ENCODE results near the gene ENPP3.

ENPP3 gene

DNA sequence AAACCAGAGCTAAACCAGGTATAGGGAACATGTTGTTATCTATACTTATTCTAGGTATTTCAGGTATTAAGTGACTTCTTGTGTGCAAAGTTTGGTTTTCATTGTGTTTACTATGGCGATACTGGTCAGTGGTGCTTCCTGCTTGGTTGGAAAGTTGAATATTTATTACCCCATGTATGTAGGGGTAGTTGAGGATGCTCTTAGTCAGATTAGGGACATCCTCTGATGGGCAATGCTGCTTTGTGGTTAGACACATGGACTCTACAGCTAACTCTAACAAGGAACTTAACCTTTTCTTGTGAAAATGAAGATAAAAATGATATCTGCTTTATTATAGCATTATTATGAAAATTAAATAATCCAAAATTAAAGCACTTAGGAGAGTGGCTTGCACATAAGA lies 126.6 kb downstream of the ENPP3 start:
- Histone ChIP-seq H3K36me3 (ENCODE audit: insufficient read depth, low read length) (no peaks in the 10 kb centered on the region), H2AFZ (ENCODE audit: low read length, unreplicated experiment) (no peak overlapping the region), H3K4me3 (ENCODE audit: low read depth, low read length) (no peak overlapping the region), H3K27ac (ENCODE audit: low read depth, low read length) (no peak overlapping the region), H3K79me2 (ENCODE audit: control insufficient read depth, insufficient read depth, low read length, unreplicated experiment) (no peaks in the 10 kb centered on the region), H3K27me3 (ENCODE audit: insufficient read depth, low read length) (no peaks in the 10 kb centered on the region), H3K4me1 (ENCODE audit: control insufficient read depth, insufficient read depth, low read length, unreplicated experiment) (peaks cover 24% of the 10 kb centered on the region)

DNA sequence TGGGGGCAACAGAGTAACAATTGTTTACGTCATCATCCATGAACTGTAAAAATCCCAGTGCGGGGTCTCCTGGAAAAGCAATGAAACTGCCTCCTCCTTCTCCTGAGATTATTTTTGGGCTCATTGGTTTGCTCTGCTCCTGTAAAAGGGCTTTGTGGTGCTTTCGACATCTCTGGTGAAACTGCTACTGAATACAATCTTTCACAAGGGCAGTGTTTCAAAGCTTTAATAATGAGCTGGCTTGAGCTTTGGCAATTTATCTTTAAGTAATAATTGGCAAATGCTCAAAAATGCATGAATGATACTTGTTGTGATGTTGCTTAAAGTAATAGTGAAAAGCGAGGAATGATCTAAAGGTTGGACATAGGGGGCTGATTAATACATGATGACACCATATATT lies 127.2 kb downstream of the ENPP3 start:
- Histone ChIP-seq H2AFZ (ENCODE audit: low read length, unreplicated experiment) (no peak overlapping the region), H3K27ac (ENCODE audit: low read depth, low read length) (no peak overlapping the region), H3K79me2 (ENCODE audit: control insufficient read depth, insufficient read depth, low read length, unreplicated experiment) (no peaks in the 10 kb centered on the region), H3K4me1 (ENCODE audit: control insufficient read depth, insufficient read depth, low read length, unreplicated experiment) (peaks cover 24% of the 10 kb centered on the region), H3K36me3 (ENCODE audit: insufficient read depth, low read length) (no peaks in the 10 kb centered on the region), H3K4me3 (ENCODE audit: low read depth, low read length) (no peak overlapping the region), H3K27me3 (ENCODE audit: insufficient read depth, low read length) (no peaks in the 10 kb centered on the region)

DNA sequence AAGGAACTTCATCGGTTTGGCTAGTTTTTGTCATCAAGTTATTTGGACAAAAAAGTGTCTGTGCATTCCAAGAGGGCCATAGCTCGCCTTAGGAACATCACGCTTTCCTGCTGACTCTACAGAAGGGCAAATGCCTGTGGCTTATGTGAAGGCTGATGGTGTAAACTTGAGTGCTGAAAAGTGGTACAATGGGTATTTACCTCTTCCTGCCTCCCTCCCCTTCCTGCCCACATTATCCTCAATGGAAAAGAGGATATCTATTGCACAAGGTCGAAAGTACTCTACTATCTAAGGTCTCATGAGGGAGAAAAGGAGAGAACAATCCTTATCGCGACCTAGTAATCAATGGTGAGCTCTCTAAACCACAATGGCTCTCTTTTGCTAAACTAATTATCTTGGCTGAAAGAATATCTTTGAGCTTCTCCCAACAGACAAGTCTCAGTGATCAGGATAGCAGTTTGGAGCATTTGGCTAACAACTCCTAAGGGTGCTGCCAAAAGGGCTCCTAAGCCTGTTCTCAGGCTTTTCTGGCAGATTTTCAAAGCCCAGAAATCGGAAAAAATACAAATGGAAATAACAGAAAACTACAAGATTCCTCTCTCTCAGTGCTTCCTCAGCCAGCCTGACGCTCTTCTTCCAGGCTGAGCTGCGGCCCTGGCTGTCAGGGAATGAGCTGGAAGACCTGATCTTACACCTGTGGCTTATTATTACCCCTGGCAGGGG lies 128.1 kb downstream of the ENPP3 start:
- Histone ChIP-seq H3K27ac (ENCODE audit: low read depth, low read length) (no peak overlapping the region; the same call in 1 of the 2 replicates), H3K4me3 (ENCODE audit: low read depth, low read length) (no peak overlapping the region)

DNA sequence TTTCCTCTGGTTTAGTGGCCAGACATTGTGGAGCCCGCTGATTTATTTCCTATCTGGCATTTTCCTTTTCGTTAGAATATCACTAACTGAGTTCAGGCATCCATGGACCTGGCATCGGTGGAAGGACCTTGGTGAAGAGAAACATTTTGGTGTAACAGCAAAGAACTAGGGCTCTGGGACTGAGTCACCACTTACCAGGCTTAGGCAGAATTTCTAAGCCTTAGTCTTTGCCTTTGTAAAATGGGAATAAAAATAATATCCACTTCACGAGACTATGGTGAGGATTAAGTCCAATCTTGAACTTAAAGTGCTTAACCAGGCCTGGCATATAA lies 128.7 kb downstream of the ENPP3 start:
- Histone ChIP-seq H3K79me2 (ENCODE audit: control insufficient read depth, insufficient read depth, low read length, unreplicated experiment) (no peaks in the 10 kb centered on the region), H3K27me3 (ENCODE audit: insufficient read depth, low read length) (no peaks in the 10 kb centered on the region), H3K27ac (ENCODE audit: low read depth, low read length) (no peak overlapping the region), H3K4me1 (ENCODE audit: control insufficient read depth, insufficient read depth, low read length, unreplicated experiment) (peaks cover 21% of the 10 kb centered on the region), H2AFZ (ENCODE audit: low read length, unreplicated experiment) (peak overlapping the region; percentile 30), H3K4me3 (ENCODE audit: low read depth, low read length) (no peak overlapping the region), H3K36me3 (ENCODE audit: insufficient read depth, low read length) (no peaks in the 10 kb centered on the region)

More for the DNA sequence above, 128.1 kb downstream of the ENPP3 start:
- Histone ChIP-seq H3K36me3 (ENCODE audit: insufficient read depth, low read length) (no peaks in the 10 kb centered on the region), H3K79me2 (ENCODE audit: control insufficient read depth, insufficient read depth, low read length, unreplicated experiment) (no peaks in the 10 kb centered on the region), H3K4me1 (ENCODE audit: control insufficient read depth, insufficient read depth, low read length, unreplicated experiment) (peaks cover 24% of the 10 kb centered on the region), H3K27me3 (ENCODE audit: insufficient read depth, low read length) (no peaks in the 10 kb centered on the region), H2AFZ (ENCODE audit: low read length, unreplicated experiment) (peak overlapping the region; percentile 30)

DNA sequence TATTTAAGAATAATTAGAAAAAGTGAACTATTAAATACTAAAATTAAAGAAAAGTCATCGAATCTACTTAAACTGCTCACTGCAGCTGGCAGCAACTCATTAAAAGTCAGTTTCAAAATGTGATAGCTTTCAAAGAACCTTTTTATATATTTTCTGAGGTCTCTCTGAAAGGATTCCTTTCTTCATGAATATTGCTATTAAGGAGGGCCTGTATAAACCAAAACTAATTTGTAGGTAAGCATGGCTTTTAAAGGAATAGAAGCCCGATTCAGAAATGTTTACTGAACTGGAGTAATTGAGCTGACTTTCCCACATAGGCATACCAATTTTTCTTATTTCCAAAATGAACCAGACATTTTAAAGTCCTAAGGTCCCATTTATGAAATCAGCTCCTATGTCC lies 129.5 kb downstream of the ENPP3 start:
- Histone ChIP-seq H3K4me3 (ENCODE audit: low read depth, low read length) (no peak overlapping the region), H3K27me3 (ENCODE audit: insufficient read depth, low read length) (no peaks in the 10 kb centered on the region), H3K36me3 (ENCODE audit: insufficient read depth, low read length) (no peaks in the 10 kb centered on the region), H3K4me1 (ENCODE audit: control insufficient read depth, insufficient read depth, low read length, unreplicated experiment) (peaks cover 12% of the 10 kb centered on the region), H2AFZ (ENCODE audit: low read length, unreplicated experiment) (no peak overlapping the region), H3K27ac (ENCODE audit: low read depth, low read length) (no peak overlapping the region), H3K79me2 (ENCODE audit: control insufficient read depth, insufficient read depth, low read length, unreplicated experiment) (no peaks in the 10 kb centered on the region)

DNA sequence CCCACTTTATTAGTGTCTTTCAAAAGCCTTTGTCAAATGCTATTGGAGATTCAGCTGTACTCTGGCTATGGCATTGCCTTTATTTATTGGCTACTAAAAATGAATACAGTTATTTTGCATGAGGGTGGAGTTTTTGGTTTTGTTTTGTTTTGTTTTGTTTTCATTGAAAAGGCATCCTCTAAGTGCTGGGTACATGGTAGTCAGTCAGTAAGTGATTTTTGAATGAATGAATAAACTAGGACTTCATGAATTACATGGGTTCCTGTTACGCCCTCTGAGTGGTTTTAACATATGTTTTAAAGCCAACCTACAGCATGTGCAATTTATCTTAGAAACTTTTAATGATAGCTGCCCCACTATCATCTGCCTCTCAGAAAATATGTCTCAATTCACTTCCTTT lies 131.9 kb downstream of the ENPP3 start:
- Histone ChIP-seq H3K27ac (ENCODE audit: low read depth, low read length) (no peak overlapping the region), H3K4me1 (ENCODE audit: control insufficient read depth, insufficient read depth, low read length, unreplicated experiment) (peaks cover 10% of the 10 kb centered on the region), H3K79me2 (ENCODE audit: control insufficient read depth, insufficient read depth, low read length, unreplicated experiment) (no peaks in the 10 kb centered on the region), H3K4me3 (ENCODE audit: low read depth, low read length) (no peak overlapping the region), H3K27me3 (ENCODE audit: insufficient read depth, low read length) (no peaks in the 10 kb centered on the region), H2AFZ (ENCODE audit: low read length, unreplicated experiment) (no peak overlapping the region), H3K36me3 (ENCODE audit: insufficient read depth, low read length) (no peaks in the 10 kb centered on the region)

DNA sequence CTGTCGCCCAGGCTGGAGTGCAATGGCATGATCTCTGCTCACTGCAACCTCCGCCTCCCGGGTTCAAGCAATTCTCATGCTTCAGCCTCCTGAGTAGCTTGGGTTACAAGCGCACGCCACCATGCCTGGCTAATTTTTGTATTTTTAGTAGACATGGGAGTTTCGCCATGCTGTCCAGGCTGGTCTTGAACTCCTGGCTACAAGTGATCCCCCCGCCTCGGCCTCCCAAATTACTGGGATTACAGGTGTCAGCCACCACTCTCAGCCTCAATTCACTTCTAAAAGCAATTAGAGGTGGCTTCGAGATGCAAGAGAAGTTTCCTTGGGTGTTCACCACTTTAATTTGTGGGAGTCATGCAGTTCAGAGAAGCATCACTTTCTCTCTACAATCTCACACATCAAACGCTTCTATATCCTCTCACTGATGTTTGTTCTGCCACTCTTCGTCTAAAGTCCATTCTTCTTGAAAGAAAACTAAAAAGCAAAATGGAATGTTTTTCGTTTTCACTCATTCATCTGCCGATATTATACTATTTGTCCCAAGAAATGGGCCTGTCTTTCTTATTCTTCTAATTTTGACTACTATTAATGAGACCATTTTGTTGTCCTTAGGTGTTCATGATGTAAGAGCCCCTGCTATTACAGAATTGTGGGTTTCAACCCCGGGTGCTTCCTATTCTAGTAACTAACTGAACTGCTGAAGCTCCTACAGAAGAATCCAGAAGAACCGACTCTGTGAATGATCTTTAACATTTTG lies 132.5 kb downstream of the ENPP3 start:
- Histone ChIP-seq H3K4me1 (ENCODE audit: control insufficient read depth, insufficient read depth, low read length, unreplicated experiment) (peaks cover 10% of the 10 kb centered on the region), H3K79me2 (ENCODE audit: control insufficient read depth, insufficient read depth, low read length, unreplicated experiment) (no peaks in the 10 kb centered on the region), H3K27me3 (ENCODE audit: insufficient read depth, low read length) (no peaks in the 10 kb centered on the region), H2AFZ (ENCODE audit: low read length, unreplicated experiment) (no peak overlapping the region), H3K4me3 (ENCODE audit: low read depth, low read length) (no peak overlapping the region), H3K36me3 (ENCODE audit: insufficient read depth, low read length) (no peaks in the 10 kb centered on the region), H3K27ac (ENCODE audit: low read depth, low read length) (no peak overlapping the region)

DNA sequence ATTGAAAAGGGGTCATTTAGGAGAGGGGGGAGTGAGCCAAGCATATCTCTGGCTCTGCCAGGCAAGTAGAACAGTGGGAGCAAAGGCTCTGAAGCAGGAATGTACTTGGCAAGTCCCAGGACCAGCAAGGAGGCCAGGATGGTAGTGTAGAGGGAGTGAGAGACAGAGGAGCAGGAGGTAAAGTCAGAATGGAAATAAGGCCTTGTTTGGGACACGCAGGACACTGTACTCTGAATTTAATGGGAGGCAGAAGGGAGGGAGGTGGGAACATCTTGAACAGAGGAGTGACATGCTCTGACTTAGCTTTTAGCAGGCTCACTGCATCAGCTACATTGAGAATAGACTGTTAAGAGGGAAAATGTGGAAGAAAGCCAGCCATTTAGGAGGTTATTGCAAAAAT lies 133.7 kb downstream of the ENPP3 start:
- Histone ChIP-seq H3K27me3 (ENCODE audit: insufficient read depth, low read length) (no peaks in the 10 kb centered on the region), H3K4me3 (ENCODE audit: low read depth, low read length) (no peak overlapping the region), H3K79me2 (ENCODE audit: control insufficient read depth, insufficient read depth, low read length, unreplicated experiment) (no peaks in the 10 kb centered on the region), H3K4me1 (ENCODE audit: control insufficient read depth, insufficient read depth, low read length, unreplicated experiment) (no peaks in the 10 kb centered on the region), H3K27ac (ENCODE audit: low read depth, low read length) (no peak overlapping the region), H3K36me3 (ENCODE audit: insufficient read depth, low read length) (no peaks in the 10 kb centered on the region), H2AFZ (ENCODE audit: low read length, unreplicated experiment) (no peak overlapping the region)

DNA sequence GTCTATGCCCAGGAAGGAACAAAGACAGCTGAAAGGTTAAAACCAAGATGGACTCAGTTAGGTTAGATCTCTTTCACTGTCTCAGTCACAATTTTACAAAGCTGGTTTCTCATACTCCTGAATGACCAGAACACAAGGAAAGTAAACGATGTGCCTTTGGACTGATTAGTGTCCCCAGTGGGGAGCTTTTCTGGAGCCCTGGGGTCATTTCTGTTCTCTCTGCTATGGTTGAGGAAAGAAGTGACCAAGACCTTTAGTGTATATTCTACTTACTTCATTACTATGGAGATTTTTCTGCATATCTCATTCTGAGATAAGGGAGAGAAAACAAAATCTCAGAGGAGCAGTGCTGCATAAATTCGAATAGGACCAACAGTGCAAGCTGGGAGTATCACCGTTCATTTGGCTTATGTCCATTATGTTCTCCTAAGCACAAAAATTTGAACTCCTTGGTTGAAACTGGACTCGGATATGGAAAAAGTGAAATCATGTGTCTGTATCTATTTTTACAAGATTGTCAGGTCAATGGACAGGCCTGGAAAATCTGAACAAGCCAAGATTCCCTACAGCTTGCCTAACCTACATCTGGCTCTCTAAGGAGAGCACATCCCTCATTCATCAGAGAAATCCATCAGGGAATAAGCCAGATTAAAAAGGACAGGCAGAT lies 136.3 kb downstream of the ENPP3 start:
- Histone ChIP-seq H2AFZ (ENCODE audit: low read length, unreplicated experiment) (no peak overlapping the region), H3K27ac (ENCODE audit: low read depth, low read length) (no peak overlapping the region), H3K4me1 (ENCODE audit: control insufficient read depth, insufficient read depth, low read length, unreplicated experiment) (no peaks in the 10 kb centered on the region), H3K27me3 (ENCODE audit: insufficient read depth, low read length) (no peaks in the 10 kb centered on the region), H3K79me2 (ENCODE audit: control insufficient read depth, insufficient read depth, low read length, unreplicated experiment) (no peaks in the 10 kb centered on the region), H3K36me3 (ENCODE audit: insufficient read depth, low read length) (no peaks in the 10 kb centered on the region), H3K4me3 (ENCODE audit: low read depth, low read length) (no peak overlapping the region)

DNA sequence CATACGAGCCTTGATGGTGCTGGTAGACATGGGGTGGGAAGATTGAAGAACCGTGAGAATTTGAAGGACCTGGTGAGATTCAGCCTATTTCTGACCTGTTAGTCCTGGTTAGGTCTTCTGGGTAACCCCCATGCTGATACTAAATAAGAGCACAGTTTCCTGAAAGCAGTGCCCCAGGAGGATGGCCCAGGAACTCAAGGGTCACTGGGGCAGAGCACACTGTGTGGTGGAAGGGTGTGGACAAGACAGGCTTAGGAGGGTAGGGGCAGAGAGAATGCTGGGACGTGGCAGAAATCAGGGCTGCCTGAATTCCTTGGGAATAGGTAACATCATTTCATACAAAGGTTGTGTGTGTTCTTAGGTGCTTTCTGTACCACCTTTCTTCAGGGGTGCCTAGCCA lies 138.8 kb downstream of the ENPP3 start:
- Histone ChIP-seq H3K4me1 (ENCODE audit: control insufficient read depth, insufficient read depth, low read length, unreplicated experiment) (no peaks in the 10 kb centered on the region), H3K36me3 (ENCODE audit: insufficient read depth, low read length) (no peaks in the 10 kb centered on the region), H3K79me2 (ENCODE audit: control insufficient read depth, insufficient read depth, low read length, unreplicated experiment) (no peaks in the 10 kb centered on the region), H3K4me3 (ENCODE audit: low read depth, low read length) (no peak overlapping the region), H3K27ac (ENCODE audit: low read depth, low read length) (no peak overlapping the region), H2AFZ (ENCODE audit: low read length, unreplicated experiment) (no peak overlapping the region), H3K27me3 (ENCODE audit: insufficient read depth, low read length) (no peaks in the 10 kb centered on the region)

DNA sequence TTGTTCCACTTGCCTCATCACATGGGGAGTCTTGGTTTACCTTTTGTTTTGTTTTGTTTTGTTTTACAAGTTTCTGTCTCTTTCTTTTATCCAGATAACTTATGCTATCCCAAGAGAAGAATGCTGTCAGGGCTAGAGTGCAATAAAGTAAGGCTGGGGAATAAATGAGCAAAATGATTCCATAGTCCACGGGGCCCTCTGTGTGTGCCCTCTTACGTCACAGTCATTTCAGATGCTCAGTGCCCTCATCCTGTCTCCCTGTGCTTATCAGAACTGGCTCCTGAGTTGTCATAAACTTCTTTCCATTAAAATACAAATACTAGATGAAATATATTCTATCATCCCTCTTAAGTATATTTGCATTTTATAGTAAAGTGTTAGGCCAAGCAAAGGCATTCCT lies 139.9 kb downstream of the ENPP3 start:
- H3K36me3 ChIP-seq (ENCODE audit: insufficient read depth, low read length), result no peaks in the 10 kb centered on the region
- H2AFZ ChIP-seq (ENCODE audit: low read length, unreplicated experiment), result no peak overlapping the region
- H3K27me3 ChIP-seq (ENCODE audit: insufficient read depth, low read length), result no peaks in the 10 kb centered on the region
- no peaks in the 10 kb centered on the region for H3K79me2 ChIP-seq (ENCODE audit: control insufficient read depth, insufficient read depth, low read length, unreplicated experiment)
- no peaks in the 10 kb centered on the region for H3K4me1 ChIP-seq (ENCODE audit: control insufficient read depth, insufficient read depth, low read length, unreplicated experiment)
- no peak overlapping the region for H3K4me3 ChIP-seq (ENCODE audit: low read depth, low read length)
- H3K27ac ChIP-seq (ENCODE audit: low read depth, low read length), result no peak overlapping the region

Measured in ACC112 (cell line).